ENCODE measurements around the gene GRK4. TPM values are rescaled to one million over a fixed set of nuclear protein-coding genes. Genes with fewer than 3 reads are reported as not detected.
"Not testable (repeated sequence)": the region's sequence is repeated elsewhere in the genome, so short reads cannot be mapped to it uniquely, and the experiment has no call there.

GRK4 gene
- total RNA-seq, 4 donors from 2014 or later, result 4.2 to 10.5 (median 4.7) TPM

DNA sequence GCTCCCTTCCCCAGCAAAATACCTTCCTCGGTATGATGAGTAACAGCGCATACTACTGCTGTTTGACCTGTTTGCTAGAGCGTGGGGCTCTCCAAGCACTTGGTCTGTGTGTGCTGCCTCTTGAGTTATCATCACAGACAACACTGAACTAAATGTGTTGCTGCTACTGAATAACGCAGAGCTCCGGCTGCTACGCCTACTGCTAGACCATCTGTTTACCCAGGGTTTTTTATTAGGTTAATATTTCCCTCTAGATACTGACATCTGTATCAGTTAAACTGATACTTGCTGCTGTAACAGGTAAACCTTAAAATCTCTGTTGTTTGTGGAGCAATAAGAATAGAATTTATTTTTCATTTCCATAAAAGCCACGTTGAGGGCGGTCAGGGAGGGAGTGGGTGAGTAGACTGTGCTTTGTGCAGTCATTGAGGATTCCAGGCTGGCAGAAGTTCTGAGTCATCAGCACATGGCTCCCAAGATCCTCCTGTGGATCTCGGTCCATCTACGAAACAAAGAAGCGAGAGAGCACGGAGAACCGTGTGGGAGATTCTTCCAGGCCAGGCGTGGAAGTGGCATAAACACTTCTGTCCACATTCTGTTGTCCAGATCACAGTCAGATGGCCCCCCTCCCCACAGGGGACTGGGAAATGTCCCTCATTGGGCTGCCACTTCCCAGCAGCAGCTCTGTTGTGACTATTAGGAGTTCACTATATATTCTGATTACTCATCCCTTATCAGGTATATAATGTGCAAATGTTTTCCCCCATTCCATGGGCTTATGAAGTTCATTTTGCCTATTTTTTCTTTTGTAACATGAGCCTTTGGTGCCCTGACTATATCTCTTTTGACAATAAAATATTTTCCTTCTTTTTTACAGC lies 14.1 kb downstream of the GRK4 start:
- TF ChIP-seq, protein P1, sequence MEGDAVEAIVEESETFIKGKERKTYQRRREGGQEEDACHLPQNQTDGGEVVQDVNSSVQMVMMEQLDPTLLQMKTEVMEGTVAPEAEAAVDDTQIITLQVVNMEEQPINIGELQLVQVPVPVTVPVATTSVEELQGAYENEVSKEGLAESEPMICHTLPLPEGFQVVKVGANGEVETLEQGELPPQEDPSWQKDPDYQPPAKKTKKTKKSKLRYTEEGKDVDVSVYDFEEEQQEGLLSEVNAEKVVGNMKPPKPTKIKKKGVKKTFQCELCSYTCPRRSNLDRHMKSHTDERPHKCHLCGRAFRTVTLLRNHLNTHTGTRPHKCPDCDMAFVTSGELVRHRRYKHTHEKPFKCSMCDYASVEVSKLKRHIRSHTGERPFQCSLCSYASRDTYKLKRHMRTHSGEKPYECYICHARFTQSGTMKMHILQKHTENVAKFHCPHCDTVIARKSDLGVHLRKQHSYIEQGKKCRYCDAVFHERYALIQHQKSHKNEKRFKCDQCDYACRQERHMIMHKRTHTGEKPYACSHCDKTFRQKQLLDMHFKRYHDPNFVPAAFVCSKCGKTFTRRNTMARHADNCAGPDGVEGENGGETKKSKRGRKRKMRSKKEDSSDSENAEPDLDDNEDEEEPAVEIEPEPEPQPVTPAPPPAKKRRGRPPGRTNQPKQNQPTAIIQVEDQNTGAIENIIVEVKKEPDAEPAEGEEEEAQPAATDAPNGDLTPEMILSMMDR (IDR thresholded peaks at IDR 0.05), result no peak
- TF ChIP-seq POLR2A (IDR thresholded peaks at IDR 0.05), result no peak
- no peak overlapping the region for H3K4me3 ChIP-seq (ENCODE audit: low read depth, poor library complexity, severe bottlenecking)
- no peak for DNase-seq (ENCODE audit: low spot score in 2 of 2)
- 88% methylated on average over 14 of the region's 14 CpGs for WGBS, 2 donors
- intact Hi-C loops (cut with DNase I; ENCODE audit: low total_unique reads), result no loop called here

DNA sequence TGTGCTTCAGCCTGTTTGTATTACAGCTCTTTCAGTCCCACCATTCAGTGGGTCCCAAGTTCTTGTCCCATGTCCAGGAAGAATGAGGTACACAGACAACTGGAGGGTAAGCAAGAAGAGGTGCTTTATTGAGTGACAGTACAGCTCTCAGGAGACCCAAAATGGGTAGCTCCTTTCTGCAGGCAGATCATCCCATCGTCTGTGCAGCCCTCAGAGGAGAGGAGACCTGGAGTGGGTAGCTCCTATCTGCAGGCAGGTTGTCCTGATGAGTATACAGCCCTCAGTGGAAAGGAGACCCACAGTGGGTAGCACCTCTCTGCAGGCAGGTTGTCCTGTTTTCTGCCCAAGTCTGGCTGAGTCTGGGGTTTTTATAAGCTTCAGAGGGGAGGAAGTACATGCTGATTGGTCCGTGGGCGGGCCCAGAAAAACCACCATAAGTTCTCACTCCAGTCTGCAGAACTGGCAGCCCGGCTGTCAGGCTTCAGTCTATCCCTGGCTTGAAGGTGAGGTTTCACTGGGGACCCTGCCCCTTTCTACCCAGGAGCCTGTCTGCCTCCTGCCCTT lies 18.0 kb downstream of the GRK4 start:
- no peak for TF ChIP-seq POLR2A (IDR thresholded peaks at IDR 0.05)
- TF ChIP-seq, protein P1 (IDR thresholded peaks at IDR 0.05), result no peak
- WGBS, 2 donors, result 86 to 87% methylated on average over 4 of the region's 4 CpGs
- no peak for DNase-seq (ENCODE audit: low spot score in 2 of 2)
- intact Hi-C loops (cut with DNase I; ENCODE audit: low total_unique reads), result no loop called here
- no peak overlapping the region for H3K4me3 ChIP-seq (ENCODE audit: low read depth, poor library complexity, severe bottlenecking)

DNA sequence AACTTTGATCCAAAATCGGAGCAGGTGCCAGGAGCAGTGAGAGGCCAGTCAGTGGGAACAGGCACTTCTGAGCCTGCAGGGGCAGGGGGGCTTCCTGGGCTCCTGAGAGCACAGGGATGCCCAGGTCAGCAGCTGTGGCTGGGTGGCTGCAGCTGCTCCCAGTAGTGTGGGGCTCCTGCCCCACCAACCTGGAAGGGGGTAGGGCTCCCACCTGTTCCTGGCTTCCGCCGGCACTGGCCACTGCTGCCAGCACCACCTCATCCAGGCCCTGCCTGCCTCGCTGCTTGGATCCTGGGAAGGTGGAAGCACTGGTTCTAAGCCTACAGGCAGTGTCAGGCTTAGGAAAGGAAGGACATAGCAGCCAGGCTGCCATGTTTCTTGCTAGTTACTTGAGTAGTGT lies 18.6 kb downstream of the GRK4 start:
- DNase-seq (ENCODE audit: low spot score in 2 of 2), result no peak
- H3K4me3 ChIP-seq (ENCODE audit: low read depth, poor library complexity, severe bottlenecking), result no peak overlapping the region
- intact Hi-C loops (cut with DNase I; ENCODE audit: low total_unique reads), result no loop called here
- TF ChIP-seq POLR2A (IDR thresholded peaks at IDR 0.05), result no peak
- TF ChIP-seq, protein P1 (IDR thresholded peaks at IDR 0.05), result no peak
- 88 to 93% methylated on average over 4 of the region's 4 CpGs for WGBS, 2 donors

DNA sequence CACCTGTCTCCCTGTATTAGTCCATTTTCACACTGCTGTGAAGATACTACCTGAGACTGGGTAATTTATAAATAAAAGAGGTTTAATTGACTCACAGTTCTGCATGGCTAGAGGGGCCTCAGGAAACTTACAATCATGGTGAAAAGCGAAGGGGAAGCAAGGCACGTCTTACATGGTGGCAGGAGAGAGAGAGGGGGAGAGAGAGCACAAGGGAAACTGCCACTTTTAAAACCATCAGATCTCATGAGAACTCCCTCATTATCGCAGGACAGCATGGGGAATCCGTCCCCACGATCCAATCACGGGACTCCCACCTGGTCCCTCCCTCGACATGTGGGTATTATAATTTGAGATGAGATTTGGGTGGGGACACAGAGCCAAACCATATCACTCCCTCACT lies 20.3 kb downstream of the GRK4 start:
- DNase-seq (ENCODE audit: low spot score in 2 of 2); H3K4me3 ChIP-seq (ENCODE audit: low read depth, poor library complexity, severe bottlenecking); intact Hi-C loops (cut with DNase I; ENCODE audit: low total_unique reads): not testable (repeated sequence)
- WGBS, 2 donors, result 83 to 90% methylated on average over 7 of the region's 7 CpGs

DNA sequence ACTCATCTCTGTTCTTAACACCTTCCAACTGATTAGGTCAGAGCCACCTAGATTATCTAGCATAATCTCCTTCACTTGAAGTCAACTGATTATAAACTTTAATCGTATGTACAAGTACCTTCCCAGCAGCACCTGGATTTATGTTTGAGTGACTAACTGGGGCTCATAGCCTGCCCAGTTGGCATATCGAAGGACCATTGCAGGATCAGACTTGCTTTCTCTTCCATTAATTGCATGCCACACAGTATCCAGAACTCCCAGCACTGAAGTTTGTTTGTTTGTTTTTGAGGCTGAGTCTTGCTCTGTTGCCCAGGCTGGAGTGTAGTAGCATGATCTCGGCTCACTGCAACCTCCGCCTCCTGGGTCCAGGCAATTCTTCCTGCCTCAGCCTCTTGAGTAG lies 27.9 kb downstream of the GRK4 start:
- H3K4me3 ChIP-seq (ENCODE audit: low read depth, poor library complexity, severe bottlenecking), result no peak overlapping the region
- TF ChIP-seq, protein P1 (IDR thresholded peaks at IDR 0.05), result no peak
- TF ChIP-seq POLR2A (IDR thresholded peaks at IDR 0.05), result no peak
- intact Hi-C loops (cut with DNase I; ENCODE audit: low total_unique reads), result no loop called here
- WGBS, 2 donors, result 64 to 77% methylated on average over 4 of the region's 4 CpGs
- no peak for DNase-seq (ENCODE audit: low spot score in 2 of 2)

DNA sequence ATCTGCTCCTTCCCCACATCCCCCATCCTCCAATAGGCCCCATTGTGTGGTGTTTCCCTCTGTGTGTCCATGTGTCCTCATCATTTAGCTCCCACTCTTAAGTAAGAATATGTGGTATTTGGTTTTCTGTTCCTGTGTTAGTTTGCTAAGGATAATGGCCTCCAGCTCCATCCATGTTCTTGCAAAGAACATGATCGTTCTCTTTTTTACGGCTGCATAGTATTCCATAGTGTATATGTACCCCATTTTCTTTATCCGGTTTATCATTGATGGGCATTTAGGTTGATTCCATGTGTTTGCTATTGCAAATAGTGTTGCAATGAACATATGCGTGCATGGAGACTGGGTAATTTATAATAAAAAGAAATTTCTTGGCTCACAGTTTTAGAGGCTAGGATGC lies 31.5 kb downstream of the GRK4 start:
- intact Hi-C loops (cut with DNase I; ENCODE audit: low total_unique reads), result no loop called here
- no peak overlapping the region for H3K4me3 ChIP-seq (ENCODE audit: low read depth, poor library complexity, severe bottlenecking)

More for the DNA sequence above, 31.5 kb downstream of the GRK4 start:
- WGBS, 2 donors, result 96 to 98% methylated on average over 4 of the region's 4 CpGs
- TF ChIP-seq, protein P1 (IDR thresholded peaks at IDR 0.05), result no peak
- TF ChIP-seq POLR2A (IDR thresholded peaks at IDR 0.05), result no peak
- DNase-seq (ENCODE audit: low spot score in 2 of 2), result no peak
